ENCODE results near the gene CRADD.
A peak's percentile ranks its signal among the peaks of the same experiment; 100 is the strongest.

CRADD gene

DNA sequence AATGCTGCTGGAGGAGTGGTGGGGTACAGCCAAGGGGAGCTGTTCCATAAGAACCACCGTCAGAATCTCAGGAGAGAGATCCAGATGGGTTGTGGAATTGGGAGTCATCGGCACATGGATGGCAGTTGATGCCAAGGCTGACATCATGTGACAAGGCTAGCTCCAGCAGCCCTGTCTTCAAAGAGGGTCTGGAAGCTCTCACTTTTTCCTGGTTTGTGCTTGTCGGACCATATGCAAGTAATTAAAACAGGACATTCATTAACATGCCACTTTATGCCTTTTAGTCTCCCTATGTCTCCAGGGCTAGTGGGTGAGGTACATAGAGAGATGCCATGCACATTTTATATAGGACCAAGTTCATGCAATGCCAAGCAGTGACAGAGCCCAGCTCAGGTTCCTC, 211.8 kb downstream of the CRADD start:
- Histone ChIP-seq H3K4me1 (ENCODE audit: control insufficient read depth, insufficient read depth, low read length) (peaks cover 18% of the 10 kb centered on the region), H3K36me3 (ENCODE audit: control insufficient read depth in 2 of 2, insufficient read depth in 1 of 2, low read length in 2 of 2) (no peaks in the 10 kb centered on the region), H3K9me3 (ENCODE audit: control insufficient read depth, insufficient read depth, low read depth, low read length) (no peaks in the 10 kb centered on the region), H3K4me3 (ENCODE audit: low read depth, low read length) (no peak overlapping the region), H3K27ac (ENCODE audit: extremely low read depth, low read depth, low read length) (no peak overlapping the region)
- TF ChIP-seq SCRT1 (tag by site-specific recombination; IDR thresholded peaks at IDR 0.05; ENCODE audit: borderline replicate concordance) (no peak), ZNF660 (tag by site-specific recombination; IDR thresholded peaks at IDR 0.05) (no peak), ZNF555 (tag by site-specific recombination; conservative IDR thresholded peaks at IDR 0.05) (no peak), ZNF571 (tag by site-specific recombination; IDR thresholded peaks at IDR 0.05) (no peak), ZNF133 (tag by site-specific recombination; IDR thresholded peaks at IDR 0.05) (no peak), ZNF114 (tag by site-specific recombination; IDR thresholded peaks at IDR 0.05) (no peak)
- TF ChIP-seq, protein P1, sequence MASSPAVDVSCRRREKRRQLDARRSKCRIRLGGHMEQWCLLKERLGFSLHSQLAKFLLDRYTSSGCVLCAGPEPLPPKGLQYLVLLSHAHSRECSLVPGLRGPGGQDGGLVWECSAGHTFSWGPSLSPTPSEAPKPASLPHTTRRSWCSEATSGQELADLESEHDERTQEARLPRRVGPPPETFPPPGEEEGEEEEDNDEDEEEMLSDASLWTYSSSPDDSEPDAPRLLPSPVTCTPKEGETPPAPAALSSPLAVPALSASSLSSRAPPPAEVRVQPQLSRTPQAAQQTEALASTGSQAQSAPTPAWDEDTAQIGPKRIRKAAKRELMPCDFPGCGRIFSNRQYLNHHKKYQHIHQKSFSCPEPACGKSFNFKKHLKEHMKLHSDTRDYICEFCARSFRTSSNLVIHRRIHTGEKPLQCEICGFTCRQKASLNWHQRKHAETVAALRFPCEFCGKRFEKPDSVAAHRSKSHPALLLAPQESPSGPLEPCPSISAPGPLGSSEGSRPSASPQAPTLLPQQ (tag by site-specific recombination; IDR thresholded peaks at IDR 0.05): no peak
- POLR2A ChIA-PET: no interaction called here
- CTCF ChIA-PET: no interaction called here

DNA sequence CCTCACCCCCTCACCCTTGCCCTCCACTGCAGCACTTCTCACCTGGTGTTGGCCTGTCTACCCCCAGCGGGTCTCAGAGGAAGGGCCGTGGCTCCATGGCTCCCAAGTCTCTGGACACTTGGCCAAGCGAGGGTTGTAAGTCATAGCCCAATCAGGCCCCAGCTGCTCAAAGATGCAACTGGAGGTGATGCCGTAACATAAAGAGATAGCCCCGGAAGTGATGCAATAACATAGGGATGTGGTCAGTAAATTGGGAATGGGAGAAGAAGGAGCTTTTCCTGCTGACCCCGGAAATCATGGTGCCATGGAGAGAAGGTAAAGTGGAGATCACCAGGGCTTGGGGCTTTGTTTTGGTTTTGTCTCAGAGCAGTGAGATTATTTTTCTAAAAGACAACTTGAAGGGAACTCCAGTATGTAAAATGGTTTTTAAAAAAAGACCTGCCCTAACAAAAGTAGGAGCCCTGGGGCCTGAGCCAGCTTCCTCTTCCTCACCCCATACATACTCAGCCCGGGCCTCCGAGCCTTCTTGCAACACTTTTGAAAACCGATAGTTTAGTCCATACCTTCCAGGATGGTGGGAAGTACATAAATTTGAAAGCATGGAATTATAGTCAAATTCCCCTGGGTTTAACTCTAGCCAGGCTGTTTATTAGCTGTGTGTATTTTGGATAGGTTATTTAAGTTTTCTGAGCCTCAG, 212.5 kb downstream of the CRADD start:
- no peak overlapping the region for H3K4me3 ChIP-seq (ENCODE audit: low read depth, low read length)
- H3K36me3 ChIP-seq (ENCODE audit: control insufficient read depth in 2 of 2, insufficient read depth in 1 of 2, low read length in 2 of 2): no peaks in the 10 kb centered on the region
- ChIA-PET POLR2A (no interaction called here), CTCF (no interaction called here)
- TF ChIP-seq ZNF514 (tag by site-specific recombination; IDR thresholded peaks at IDR 0.05) (no peak), ZNF571 (tag by site-specific recombination; IDR thresholded peaks at IDR 0.05) (no peak), SP2 (tag by site-specific recombination; IDR thresholded peaks at IDR 0.05) (no peak)
- no peak overlapping the region for H3K27ac ChIP-seq (ENCODE audit: extremely low read depth, low read depth, low read length)
- peaks cover 18% of the 10 kb centered on the region for H3K4me1 ChIP-seq (ENCODE audit: control insufficient read depth, insufficient read depth, low read length)
- H3K9me3 ChIP-seq (ENCODE audit: control insufficient read depth, insufficient read depth, low read depth, low read length): no peaks in the 10 kb centered on the region

DNA sequence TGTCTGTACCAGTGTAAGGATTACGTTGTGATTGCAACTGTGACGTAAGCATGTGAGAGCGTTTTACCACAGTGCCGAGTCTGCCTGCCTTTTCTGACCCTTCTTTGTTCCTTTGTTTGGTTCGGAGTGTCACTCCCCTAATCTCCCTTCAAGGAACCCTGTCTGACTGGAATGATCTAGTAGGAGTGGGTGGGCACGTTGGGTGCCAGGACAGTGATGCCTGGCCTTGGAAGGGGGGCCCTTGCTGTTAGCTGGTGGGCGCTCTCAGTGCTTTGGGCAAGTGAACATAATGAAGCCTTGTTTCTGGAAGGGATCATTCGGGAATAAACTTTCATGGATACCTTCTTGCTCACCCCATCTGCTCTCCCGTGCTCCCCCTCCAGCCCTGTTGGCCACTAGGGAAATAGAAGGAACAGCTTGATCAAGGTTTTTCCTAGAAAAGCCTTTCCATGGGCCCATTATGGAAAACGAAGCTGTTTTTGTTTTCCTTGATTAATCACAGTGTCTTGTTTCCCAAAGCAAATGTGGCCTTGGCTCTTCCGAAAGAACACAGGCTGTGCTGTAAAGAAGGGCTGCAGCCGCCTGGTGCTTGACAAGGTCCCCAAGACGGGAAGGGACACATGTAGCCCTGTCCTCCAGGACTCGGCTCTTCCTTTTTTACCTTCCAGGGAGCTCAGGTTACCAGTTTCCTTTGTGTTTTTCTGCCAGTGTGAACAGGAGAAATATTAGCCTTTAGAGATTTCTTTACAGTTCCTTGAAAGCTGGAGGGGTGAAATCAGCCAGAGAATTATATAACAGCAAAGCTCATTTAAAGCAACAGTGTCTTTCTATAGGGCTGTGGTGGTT, 215.5 kb downstream of the CRADD start:
- Histone ChIP-seq H3K36me3 (ENCODE audit: control insufficient read depth in 2 of 2, insufficient read depth in 1 of 2, low read length in 2 of 2) (no peaks in the 10 kb centered on the region), H3K27ac (ENCODE audit: extremely low read depth, low read depth, low read length) (no peak overlapping the region), H3K4me3 (ENCODE audit: low read depth, low read length) (no peak overlapping the region), H3K9me3 (ENCODE audit: control insufficient read depth, insufficient read depth, low read depth, low read length) (no peaks in the 10 kb centered on the region), H3K4me1 (ENCODE audit: control insufficient read depth, insufficient read depth, low read length) (peaks cover 7% of the 10 kb centered on the region)
- ChIA-PET CTCF (interaction anchor here (0.8 kb wide), 1 partner anchor 322 kb away, joined by 3 read pairs; no protein-coding TSS in a partner anchor), POLR2A (no interaction called here)
- TF ChIP-seq, protein P2, sequence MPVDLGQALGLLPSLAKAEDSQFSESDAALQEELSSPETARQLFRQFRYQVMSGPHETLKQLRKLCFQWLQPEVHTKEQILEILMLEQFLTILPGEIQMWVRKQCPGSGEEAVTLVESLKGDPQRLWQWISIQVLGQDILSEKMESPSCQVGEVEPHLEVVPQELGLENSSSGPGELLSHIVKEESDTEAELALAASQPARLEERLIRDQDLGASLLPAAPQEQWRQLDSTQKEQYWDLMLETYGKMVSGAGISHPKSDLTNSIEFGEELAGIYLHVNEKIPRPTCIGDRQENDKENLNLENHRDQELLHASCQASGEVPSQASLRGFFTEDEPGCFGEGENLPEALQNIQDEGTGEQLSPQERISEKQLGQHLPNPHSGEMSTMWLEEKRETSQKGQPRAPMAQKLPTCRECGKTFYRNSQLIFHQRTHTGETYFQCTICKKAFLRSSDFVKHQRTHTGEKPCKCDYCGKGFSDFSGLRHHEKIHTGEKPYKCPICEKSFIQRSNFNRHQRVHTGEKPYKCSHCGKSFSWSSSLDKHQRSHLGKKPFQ (tag by site-specific recombination; IDR thresholded peaks at IDR 0.05): 0 out of 2 replicates have a peak, but pooled peaks have one; percentile 33
- no peak for TF ChIP-seq ZNF223 (tag by site-specific recombination; IDR thresholded peaks at IDR 0.05)
- peak; percentile 68 for TF ChIP-seq ZNF341 (tag by site-specific recombination; IDR thresholded peaks at IDR 0.05; ENCODE audit: low read depth)
- TF ChIP-seq, protein P3, sequence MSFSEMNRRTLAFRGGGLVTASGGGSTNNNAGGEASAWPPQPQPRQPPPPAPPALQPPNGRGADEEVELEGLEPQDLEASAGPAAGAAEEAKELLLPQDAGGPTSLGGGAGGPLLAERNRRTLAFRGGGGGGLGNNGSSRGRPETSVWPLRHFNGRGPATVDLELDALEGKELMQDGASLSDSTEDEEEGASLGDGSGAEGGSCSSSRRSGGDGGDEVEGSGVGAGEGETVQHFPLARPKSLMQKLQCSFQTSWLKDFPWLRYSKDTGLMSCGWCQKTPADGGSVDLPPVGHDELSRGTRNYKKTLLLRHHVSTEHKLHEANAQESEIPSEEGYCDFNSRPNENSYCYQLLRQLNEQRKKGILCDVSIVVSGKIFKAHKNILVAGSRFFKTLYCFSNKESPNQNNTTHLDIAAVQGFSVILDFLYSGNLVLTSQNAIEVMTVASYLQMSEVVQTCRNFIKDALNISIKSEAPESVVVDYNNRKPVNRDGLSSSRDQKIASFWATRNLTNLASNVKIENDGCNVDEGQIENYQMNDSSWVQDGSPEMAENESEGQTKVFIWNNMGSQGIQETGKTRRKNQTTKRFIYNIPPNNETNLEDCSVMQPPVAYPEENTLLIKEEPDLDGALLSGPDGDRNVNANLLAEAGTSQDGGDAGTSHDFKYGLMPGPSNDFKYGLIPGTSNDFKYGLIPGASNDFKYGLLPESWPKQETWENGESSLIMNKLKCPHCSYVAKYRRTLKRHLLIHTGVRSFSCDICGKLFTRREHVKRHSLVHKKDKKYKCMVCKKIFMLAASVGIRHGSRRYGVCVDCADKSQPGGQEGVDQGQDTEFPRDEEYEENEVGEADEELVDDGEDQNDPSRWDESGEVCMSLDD (tag by site-specific recombination; IDR thresholded peaks at IDR 0.05): no peak
- no peak for TF ChIP-seq ZNF548 (tag by site-specific recombination; IDR thresholded peaks at IDR 0.05)
- TF ChIP-seq ZNF174 (tag by site-specific recombination; IDR thresholded peaks at IDR 0.05): no peak

All from HEK293 (cell line).